Heart right ventricle (tissue), 16 donors: Measurements from ENCODE around the gene CHRNA4. TPM values are rescaled to one million over a fixed set of nuclear protein-coding genes. Genes with fewer than 3 reads are reported as not detected.

Experiments used
- ATAC-seq, 8 donors: fragments of 200-7000 bp; cut with Tn5 transposase; one replicate each; pipeline ENCODE4 v1.9.1; 2020; ENCODE audit warnings: mild to moderate bottlenecking in 8 of 8, moderate library complexity in 8 of 8, moderate number of reproducible peaks in 1 of 8
- DNase-seq, 2 donors: peaks; one replicate each; pipeline ENCODE4 v3.0.0-alpha.2; 2020
- H3K27ac ChIP-seq, 10 donors: fragments of 200-600 bp; sonication (generic) in 2 of 10; one replicate each; pipeline versions ENCODE4 v1.5.0 to v1.8.0; 2020 to 2022; ENCODE audit warnings: mild to moderate bottlenecking in 3 of 10
- H3K27me3 ChIP-seq, 7 donors: fragments of 200-600 bp; one replicate each; pipeline ENCODE4 v1.8.0; 2021 to 2022; ENCODE audit warnings: mild to moderate bottlenecking in 2 of 7
- H3K36me3 ChIP-seq, 9 donors: fragments of 200-600 bp; sonication (generic) in 1 of 9; one replicate each; pipeline versions ENCODE4 v1.5.0 to v1.8.0; 2020 to 2022; ENCODE audit warnings: mild to moderate bottlenecking in 2 of 9
- H3K4me1 ChIP-seq, 9 donors: fragments of 200-600 bp; sonication (generic) in 1 of 9; one replicate each; pipeline versions ENCODE4 v1.5.0 to v1.8.0; 2020 to 2022; ENCODE audit warnings: mild to moderate bottlenecking in 4 of 9
- H3K4me3 ChIP-seq, 10 donors: fragments of 200-600 bp; sonication (generic) in 2 of 10; one replicate each; pipeline versions ENCODE4 v1.5.0 to v1.8.0; 2020 to 2022; ENCODE audit warnings: mild to moderate bottlenecking in 7 of 10, moderate library complexity in 2 of 10
- H3K9me3 ChIP-seq, 11 donors: fragments of 200-600 bp in 10 of 11; sonication (generic) in 2 of 11; one replicate each; pipeline versions ENCODE4 v1.5.0 to v1.8.0; 2013 to 2022; ENCODE audit warnings: mild to moderate bottlenecking in 2 of 11, control low read depth in 1 of 11, moderate library complexity in 1 of 11
- CTCF ChIP-seq, 9 donors: fragments of 200-600 bp; sonication (generic) in 2 of 9; IDR thresholded peaks; one replicate each; pipeline versions ENCODE4 v1.5.0 to v1.8.0; 2021 to 2022; ENCODE audit warnings: antibody characterized with exemption in 9 of 9, mild to moderate bottlenecking in 5 of 9, moderate library complexity in 1 of 9
- WGBS, 2 donors: extraction: QIAGEN DNeasy Blood & Tissue Kit; methylation state at CpG; one replicate each; pipeline ENCODE4 v1.1.7; 2013; ENCODE audit warnings: inconsistent platforms in 1 of 2; 5-methylcytosine and 5-hydroxymethylcytosine counted together
- intact Hi-C, 10 donors: fragments of 100-400 bp; cut with DNase I; formaldehyde crosslinking; loops; one replicate each; pipeline versions ENCODE4 v1.11.1 to v1.14.2; 2022
- polyA plus RNA-seq, 2 donors: library from polyadenylated mRNA; stranded (reverse); fragments of 200-250 nt; gene quantifications; one replicate each; pipeline ENCODE4 v1.2.3, GENCODE V29; 2013
- total RNA-seq, 10 donors: library from RNA; stranded (reverse); fragmentation: NEBNext Ultra II Directional in 3 of 10; extraction: Animal tissue kit (Norgen Biotek cat#: 25700) in 3 of 10; gene quantifications; one replicate each; pipeline versions ENCODE4 v1.2.1 to v1.2.4, GENCODE V29; 2021 to 2023
- donor health status: Arrhythmogenic right ventricular cardiomyopathy.
- donor health status: ischemic (EF 13 %, LVEDD 7.1; RV severe dilation, severe dysfunction).
- donor health status: healthy with polysubstance abuse.
- donor health status: DM: no; HTN: yes; CAD: no.
- donor health status: DM: no; HTN: no; CAD: no.
- donor health status: ischemic (EF 25% LVEDD 6.9; RV normal size, moderate dysfunction).
- donor health status: ischemic (EF 25% LVEDD 5.7; RV mildly dilated, moderate dysfunction).
- donor health status: healthy.
- donor health status: DM: yes; HTN: yes; CAD: no.
- donor health status: Ischemic cardiomyopathy.
- donor health status: ischemic (EF 35%, LVEDD 5.7; RV mildly dilated, moderate dysfunction).
- donor health status: nonischemic (EF 11% LVEDD 7.7; RV severe dilation, severe dysfunction).
- donor health status: DM: yes; HTN: yes; CAD: no.
- donor health status: PGD.
- donor health status: ischemic (EF 29% LVEDD 5.4; RV normal size, mild dysfunction).
- donor health status: nonischemic (EF 23%, LVEDD 6.1; RV moderate dilation, normal function).

CHRNA4 gene
- total and polyA plus RNA-seq, 12 donors = 0.06 to 1.5 (median 0.90) TPM; not detected in 4

- intact Hi-C loops = no loop called here
- 64 to 70% methylated on average over 50 of the region's 50 CpGs for WGBS, 2 donors
- H3K36me3 ChIP-seq = no peaks in the 10 kb centered on the region
- peaks cover 11 to 31% (median 18%) of the 10 kb centered on the region in 9 donors for H3K4me1 ChIP-seq
- H3K4me3 ChIP-seq = no peak overlapping the region
- H3K9me3 ChIP-seq = no peaks in the 10 kb centered on the region
- peaks cover 0 to 38% (median 22%) of the 10 kb centered on the region in 7 donors for H3K27me3 ChIP-seq
- ATAC-seq (peak in 1 of 8 donors; percentile 4), DNase-seq (peak in 1 of 2 donors; percentile 36)
- H3K27ac ChIP-seq = peak overlapping the region in 1 of 10 donors; percentile 1
- no peak for TF ChIP-seq CTCF (IDR thresholded peaks at IDR 0.05)
Observed at GRCh38 chr20:63346131-63347080, 14.7 kb downstream of the CHRNA4 start.

- ATAC-seq (peak in 7 of 8 donors; percentile 6 to 66 (median 51)), DNase-seq (peak; percentile 43 to 76)
- intact Hi-C loops = no loop called here
- WGBS, 2 donors = 34 to 35% methylated on average over 27 of the region's 27 CpGs
- Histone ChIP-seq H3K36me3 (no peaks in the 10 kb centered on the region), H3K4me3 (no peak overlapping the region), H3K27me3 (peaks cover 0 to 41% (median 22%) of the 10 kb centered on the region in 7 donors), H3K9me3 (peaks cover 0 to 1% (median 0%) of the 10 kb centered on the region in 11 donors), H3K4me1 (peaks cover 11 to 31% (median 18%) of the 10 kb centered on the region in 9 donors), H3K27ac (peak overlapping the region in 2 of 10 donors; percentile 1 to 16)
- TF ChIP-seq CTCF (IDR thresholded peaks at IDR 0.05) = no peak
Observed at GRCh38 chr20:63345328-63346100, 15.6 kb downstream of the CHRNA4 start.

DNA sequence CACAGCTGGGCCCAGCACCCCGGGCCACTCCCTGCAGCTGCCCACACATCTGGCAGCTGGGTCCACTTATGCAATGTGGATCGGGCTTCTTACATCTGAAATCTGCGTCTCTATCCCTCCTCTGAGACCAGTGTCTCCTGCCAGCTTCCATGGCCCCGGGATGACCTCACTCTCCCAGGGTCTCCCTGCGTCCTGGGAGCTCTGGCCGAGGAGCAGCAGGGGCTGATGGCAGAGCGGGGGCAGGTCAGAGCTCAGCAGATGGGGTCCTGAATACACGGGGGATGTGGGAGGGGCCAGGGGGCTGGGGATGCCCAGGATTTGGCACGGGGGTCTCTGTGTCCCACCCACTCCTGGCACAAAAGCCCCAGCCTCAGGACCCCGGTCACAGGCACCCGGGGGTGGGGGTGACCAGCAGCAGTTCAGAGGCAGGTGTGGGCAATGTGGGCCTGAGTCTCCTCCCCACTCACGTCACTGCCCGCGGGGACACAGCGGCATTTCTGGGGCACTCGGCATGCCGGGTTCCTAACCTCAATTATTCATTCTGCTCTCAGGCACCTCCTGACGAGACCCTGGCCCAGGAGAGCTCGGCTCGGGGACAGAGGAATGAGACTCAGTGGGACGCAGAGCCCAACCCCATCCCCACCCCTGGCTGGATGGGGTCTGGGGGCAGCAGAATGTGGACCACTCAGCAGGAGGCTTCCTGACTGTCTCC lies 16.4 kb downstream of the CHRNA4 start:
- WGBS, 2 donors = 51 to 62% methylated on average over 21 of the region's 21 CpGs
- ATAC-seq = peak; percentile 69 to 89 (median 84)
- no peak for TF ChIP-seq CTCF (IDR thresholded peaks at IDR 0.05)
- DNase-seq = peak; percentile 60 to 68
- peak overlapping the region in 1 of 10 donors; percentile 16 for H3K27ac ChIP-seq
- no peaks in the 10 kb centered on the region for H3K36me3 ChIP-seq
- no peak overlapping the region for H3K4me3 ChIP-seq
- intact Hi-C loops = no loop called here
- H3K27me3 ChIP-seq = peaks cover 0 to 41% (median 22%) of the 10 kb centered on the region in 7 donors
- peaks cover 0 to 8% (median 0%) of the 10 kb centered on the region in 11 donors for H3K9me3 ChIP-seq
- H3K4me1 ChIP-seq = peaks cover 11 to 31% (median 18%) of the 10 kb centered on the region in 9 donors
